Measurements from ENCODE around the gene C1orf35. TPM values are rescaled to one million over a fixed set of nuclear protein-coding genes. Genes with fewer than 3 reads are reported as not detected.
A peak's percentile ranks its signal among the peaks of the same experiment; 100 is the strongest.

The C1orf35 gene
- total RNA-seq, 3 donors from 2014 or later, result 11.5 to 17.0 (median 15.7) TPM

DNA sequence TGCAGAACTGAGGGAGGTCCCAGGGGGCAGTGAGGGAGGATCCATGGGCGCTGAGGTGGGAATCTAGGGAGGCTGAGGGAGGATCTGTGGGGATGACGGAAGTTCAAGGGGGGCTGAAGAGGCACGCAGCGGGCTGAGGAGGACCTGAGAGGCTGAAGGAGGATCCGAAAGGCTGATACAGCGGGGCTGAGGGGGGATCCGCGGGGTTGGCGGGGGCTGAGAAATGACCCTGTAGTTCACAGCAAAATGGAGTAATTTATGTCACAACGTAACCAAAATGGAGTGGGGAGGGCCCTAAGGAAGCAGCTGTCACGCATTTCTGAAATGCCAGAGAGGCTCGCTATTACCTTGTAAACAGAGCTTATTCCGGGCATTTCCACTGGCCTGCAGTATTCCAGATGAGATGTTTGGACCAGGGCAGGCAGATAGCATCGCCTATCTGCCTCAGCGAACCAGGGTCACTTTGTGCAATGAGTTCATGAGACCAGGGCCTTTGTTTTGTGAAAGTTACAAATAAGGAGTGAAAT lies 6.9 kb upstream of the C1orf35 start:
- no peaks in the 10 kb centered on the region for H3K9me3 ChIP-seq
- no peak for TF ChIP-seq POLR2AphosphoS5 (IDR thresholded peaks at IDR 0.05)
- H3K4me1 ChIP-seq, result peaks cover 7 to 9% of the 10 kb centered on the region in 2 donors
- H3K36me3 ChIP-seq, result no peaks in the 10 kb centered on the region
- H3K27ac ChIP-seq, result peak overlapping the region; percentile 94 to 97
- peak overlapping the region; percentile 74 to 99 (median 93) for H3K4me3 ChIP-seq
- no peak for DNase-seq (ENCODE audit: low spot score in 2 of 2)
- no peaks in the 10 kb centered on the region for H3K27me3 ChIP-seq
- intact Hi-C loops (cut with DNase I; ENCODE audit: low total_unique reads), result no loop called here

DNA sequence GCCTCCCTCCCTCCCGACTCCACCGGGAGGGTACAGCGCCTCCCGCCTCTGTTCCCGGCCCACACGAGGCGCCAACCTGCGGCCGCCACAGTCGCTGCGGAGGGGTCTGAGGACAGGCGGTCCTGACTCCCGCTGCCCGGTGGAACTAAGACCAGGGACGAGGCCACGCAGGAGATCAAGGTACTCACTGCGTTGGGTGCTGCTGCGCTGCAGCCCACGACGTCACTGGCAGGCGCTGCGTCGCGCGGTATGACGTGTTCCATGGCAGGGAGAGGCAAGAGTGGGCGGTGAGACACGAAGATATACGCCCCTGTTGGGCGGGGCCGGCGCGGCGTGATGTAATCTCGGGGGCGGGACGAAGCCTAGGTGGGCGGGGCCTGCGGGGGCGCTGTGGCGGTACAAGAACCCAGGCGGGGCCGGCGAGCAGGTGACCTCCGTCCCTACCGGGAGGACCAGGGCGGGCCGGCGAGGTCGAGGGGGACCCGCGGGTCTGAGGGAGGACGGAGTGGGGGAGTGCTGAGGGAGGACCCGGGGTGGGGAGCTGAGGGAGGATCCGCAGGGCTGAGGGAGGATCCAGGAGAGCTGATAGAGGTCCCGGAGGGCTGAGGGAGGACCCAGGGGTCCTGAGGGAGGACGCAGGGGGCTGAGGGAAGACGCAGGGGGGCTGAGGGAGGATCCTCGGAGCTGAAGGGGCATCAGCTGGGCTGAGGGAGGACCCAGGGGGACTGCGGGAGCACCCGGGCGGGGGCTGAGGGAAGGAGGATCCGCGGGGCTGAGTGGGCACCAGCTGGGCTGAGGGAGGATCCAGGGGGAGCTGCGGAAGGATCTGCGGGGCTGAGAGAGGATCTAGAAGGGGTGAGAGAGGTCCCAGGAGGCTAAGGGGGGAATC lies 6.2 kb upstream of the C1orf35 start, which contains the start of gene MRPL55:
Gene MRPL55, minus strand, starts transcription at position 227 of the 889 bp plus-strand sequence. CDS start 1,039 bp downstream, outside the sequence.
- Histone ChIP-seq H3K4me3 (peak within 1 kb of the TSS; percentile 74 to 99 (median 93)), H3K9me3 (no peaks in the 10 kb centered on the region), H3K27me3 (no peaks in the 10 kb centered on the region), H3K4me1 (peaks cover 7 to 9% of the 10 kb centered on the region in 2 donors), H3K27ac (peak within 1 kb of the TSS; percentile 94 to 97), H3K36me3 (no peaks in the 10 kb centered on the region)
- intact Hi-C loops (cut with DNase I; ENCODE audit: low total_unique reads), result no loop called here
- TF ChIP-seq POLR2A (IDR thresholded peaks at IDR 0.05), result peak; percentile 91
- TF ChIP-seq POLR2AphosphoS5 (IDR thresholded peaks at IDR 0.05), result peak; percentile 99 to 100 (median 100)
- TF ChIP-seq, protein P1, sequence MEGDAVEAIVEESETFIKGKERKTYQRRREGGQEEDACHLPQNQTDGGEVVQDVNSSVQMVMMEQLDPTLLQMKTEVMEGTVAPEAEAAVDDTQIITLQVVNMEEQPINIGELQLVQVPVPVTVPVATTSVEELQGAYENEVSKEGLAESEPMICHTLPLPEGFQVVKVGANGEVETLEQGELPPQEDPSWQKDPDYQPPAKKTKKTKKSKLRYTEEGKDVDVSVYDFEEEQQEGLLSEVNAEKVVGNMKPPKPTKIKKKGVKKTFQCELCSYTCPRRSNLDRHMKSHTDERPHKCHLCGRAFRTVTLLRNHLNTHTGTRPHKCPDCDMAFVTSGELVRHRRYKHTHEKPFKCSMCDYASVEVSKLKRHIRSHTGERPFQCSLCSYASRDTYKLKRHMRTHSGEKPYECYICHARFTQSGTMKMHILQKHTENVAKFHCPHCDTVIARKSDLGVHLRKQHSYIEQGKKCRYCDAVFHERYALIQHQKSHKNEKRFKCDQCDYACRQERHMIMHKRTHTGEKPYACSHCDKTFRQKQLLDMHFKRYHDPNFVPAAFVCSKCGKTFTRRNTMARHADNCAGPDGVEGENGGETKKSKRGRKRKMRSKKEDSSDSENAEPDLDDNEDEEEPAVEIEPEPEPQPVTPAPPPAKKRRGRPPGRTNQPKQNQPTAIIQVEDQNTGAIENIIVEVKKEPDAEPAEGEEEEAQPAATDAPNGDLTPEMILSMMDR (IDR thresholded peaks at IDR 0.05), result peak in 1 of 3 donors; percentile 12
- peak; percentile 99 for DNase-seq (ENCODE audit: low spot score in 2 of 2)

DNA sequence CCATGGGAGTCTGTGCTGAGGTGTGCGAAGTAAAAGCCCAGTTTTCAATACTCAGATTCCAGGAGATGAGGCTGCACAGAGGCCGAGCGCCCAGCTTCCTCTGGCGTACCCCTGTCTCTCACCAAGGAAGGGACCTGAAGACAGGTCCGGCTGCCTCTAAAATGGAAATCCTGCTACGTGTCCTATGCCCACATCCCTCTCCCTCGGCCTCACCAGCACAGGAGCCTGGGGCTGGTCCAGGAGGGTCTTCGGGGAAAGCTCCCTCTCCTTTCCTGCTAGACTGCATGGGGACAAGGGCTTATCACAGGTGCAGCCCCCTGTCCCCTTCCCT lies 5.6 kb upstream of the C1orf35 start:
- Histone ChIP-seq H3K4me1 (peaks cover 8 to 9% of the 10 kb centered on the region in 2 donors), H3K27me3 (no peaks in the 10 kb centered on the region), H3K27ac (peak overlapping the region; percentile 94 to 97), H3K9me3 (no peaks in the 10 kb centered on the region), H3K36me3 (no peaks in the 10 kb centered on the region), H3K4me3 (peak overlapping the region; percentile 74 to 99 (median 93))
- no peak for TF ChIP-seq POLR2AphosphoS5 (IDR thresholded peaks at IDR 0.05)
- DNase-seq (ENCODE audit: low spot score in 2 of 2), result no peak
- intact Hi-C loops (cut with DNase I; ENCODE audit: low total_unique reads), result no loop called here

DNA sequence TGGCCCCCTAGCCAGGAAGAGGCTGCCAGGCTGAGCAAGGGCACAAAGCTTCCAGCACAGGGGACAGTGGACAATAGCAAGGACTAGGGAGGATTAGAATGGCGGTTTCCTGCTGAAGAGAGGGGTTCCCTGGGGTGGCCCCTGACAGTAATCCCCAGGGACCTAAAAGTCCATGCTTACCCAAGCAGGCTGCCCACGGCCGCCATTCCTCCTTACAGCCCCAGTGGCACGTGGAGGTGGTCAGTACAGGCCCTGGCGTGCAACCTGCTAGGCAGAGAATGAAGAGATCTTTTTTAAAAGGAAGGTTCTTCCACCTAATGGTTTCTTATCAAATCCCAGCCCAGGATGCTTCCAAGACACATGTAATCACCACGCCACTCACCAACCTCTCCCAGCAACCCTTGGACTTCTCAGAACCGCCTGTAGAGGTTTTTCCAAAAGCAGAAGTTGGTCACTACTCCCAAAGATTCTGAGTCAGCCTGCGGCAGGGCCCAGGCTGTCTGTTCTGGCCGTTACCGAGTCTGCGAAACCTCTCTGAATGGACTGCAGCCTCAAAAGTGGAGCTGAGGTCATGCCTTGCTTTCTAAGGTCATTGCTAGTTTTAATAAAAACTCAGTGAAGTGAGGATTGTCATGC lies 5.0 kb upstream of the C1orf35 start:
- H3K9me3 ChIP-seq, result no peaks in the 10 kb centered on the region
- H3K4me1 ChIP-seq, result peaks cover 9 to 11% of the 10 kb centered on the region in 2 donors
- intact Hi-C loops (cut with DNase I; ENCODE audit: low total_unique reads), result no loop called here
- TF ChIP-seq, protein P1 (IDR thresholded peaks at IDR 0.05), result no peak
- TF ChIP-seq POLR2A (IDR thresholded peaks at IDR 0.05) (no peak), POLR2AphosphoS5 (IDR thresholded peaks at IDR 0.05) (no peak)
- H3K36me3 ChIP-seq, result no peaks in the 10 kb centered on the region
- H3K27ac ChIP-seq, result peak overlapping the region; percentile 94 to 97
- H3K4me3 ChIP-seq, result peak overlapping the region; percentile 74 to 99 (median 93)
- no peaks in the 10 kb centered on the region for H3K27me3 ChIP-seq
- no peak for DNase-seq (ENCODE audit: low spot score in 2 of 2)

DNA sequence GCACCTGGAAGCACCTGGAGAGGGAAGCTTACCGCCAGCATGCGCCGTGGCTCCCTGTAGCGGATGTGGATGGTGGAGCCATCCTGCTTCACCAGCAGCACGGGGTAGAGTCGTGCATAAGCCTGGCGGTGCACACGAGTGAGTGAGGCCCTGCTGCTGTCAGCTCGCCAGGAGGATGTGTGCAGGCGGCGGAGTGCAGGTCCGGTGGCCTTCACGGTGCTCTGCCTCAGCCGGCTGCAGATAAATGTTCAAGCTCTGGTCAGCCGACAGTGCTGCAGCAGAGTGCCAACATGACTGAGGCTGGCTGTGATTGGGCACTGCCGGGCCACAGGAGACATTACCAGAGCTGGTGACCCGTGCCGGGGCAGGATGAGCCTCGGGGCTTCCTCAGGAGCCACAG lies 4.5 kb upstream of the C1orf35 start:
- Histone ChIP-seq H3K27ac (no peak overlapping the region), H3K4me1 (peaks cover 9 to 11% of the 10 kb centered on the region in 2 donors), H3K36me3 (no peaks in the 10 kb centered on the region), H3K4me3 (no peak overlapping the region), H3K9me3 (no peaks in the 10 kb centered on the region), H3K27me3 (no peaks in the 10 kb centered on the region)
- TF ChIP-seq POLR2A (IDR thresholded peaks at IDR 0.05) (no peak), POLR2AphosphoS5 (IDR thresholded peaks at IDR 0.05) (no peak)
- TF ChIP-seq, protein P1 (IDR thresholded peaks at IDR 0.05), result no peak
- intact Hi-C loops (cut with DNase I; ENCODE audit: low total_unique reads), result no loop called here
- DNase-seq (ENCODE audit: low spot score in 2 of 2), result no peak

DNA sequence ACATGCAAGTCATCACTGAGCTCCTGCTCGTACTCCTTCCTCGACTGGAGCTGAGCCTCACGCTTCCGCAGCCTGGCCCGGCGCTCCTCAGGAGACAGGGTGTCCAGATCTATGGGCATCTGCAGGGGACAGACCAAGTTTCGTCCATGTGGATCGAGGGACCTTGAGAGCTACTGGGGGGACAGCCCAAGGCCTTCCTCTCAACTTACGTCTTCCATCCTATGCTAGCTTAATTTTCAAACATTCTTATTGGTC lies 3.6 kb upstream of the C1orf35 start:
- TF ChIP-seq POLR2A (IDR thresholded peaks at IDR 0.05) (no peak), POLR2AphosphoS5 (IDR thresholded peaks at IDR 0.05) (no peak)
- TF ChIP-seq, protein P1 (IDR thresholded peaks at IDR 0.05), result no peak
- Histone ChIP-seq H3K4me1 (peaks cover 14% of the 10 kb centered on the region in 2 donors), H3K27ac (no peak overlapping the region), H3K4me3 (no peak overlapping the region), H3K27me3 (no peaks in the 10 kb centered on the region), H3K36me3 (no peaks in the 10 kb centered on the region), H3K9me3 (no peaks in the 10 kb centered on the region)
- no peak for DNase-seq (ENCODE audit: low spot score in 2 of 2)
- intact Hi-C loops (cut with DNase I; ENCODE audit: low total_unique reads), result no loop called here
